GM12878 (cell line): ENCODE results near the gene KMO. TPM values are rescaled to one million over a fixed set of nuclear protein-coding genes. Genes with fewer than 3 reads are reported as not detected.

Experiments
- ATAC-seq: fragments of 200-7000 bp; cut with Tn5 transposase; 3 replicates; pipeline ENCODE4 v1.9.1; 2020; ENCODE audit warnings: mild to moderate bottlenecking, moderate library complexity
- BruUV-seq: library from RNA; stranded (reverse); fragments of 400-500 nt; replicated peaks from 2 replicates; lab custom pipeline; 2021; lab: Mats Ljungman, UMichigan
- CTCF ChIA-PET: fragments of 300-600 bp; sonication (Branson Sonifier 250); formaldehyde crosslinking; extraction: SDS; loops from one replicate; lab custom pipeline; 2021; ENCODE audit warnings: inconsistent platforms; lab: Yijun Ruan, JAX
- POLR2A ChIA-PET: fragments of 350-600 bp; formaldehyde crosslinking; extraction: SDS; loops from one replicate; lab custom pipeline; 2021; ENCODE audit warnings: inconsistent platforms; lab: Charles Lee
- RAD21 ChIA-PET: fragments of 300-600 bp; sonication (Branson Sonifier 250); formaldehyde crosslinking; loops from one replicate; lab custom pipeline; 2023; ENCODE audit warnings: antibody characterized with exemption; ENCODE audit not compliant: unreplicated experiment; lab: Charles Lee
- SMC1A ChIA-PET: fragments of 300-600 bp; sonication (Branson Sonifier 250); formaldehyde crosslinking; loops from one replicate; lab custom pipeline; 2023; ENCODE audit not compliant: unreplicated experiment, uncharacterized antibody; lab: Charles Lee
- DNase-seq: peaks from one replicate; pipeline ENCODE4 v3.0.0-alpha.2; 2011; ENCODE audit warnings: low read depth, low spot score
- FAIRE-seq: peaks from 3 replicates; lab custom pipeline; 2011; peaks lifted over from hg19 to GRCh38; lab: Jason Lieb, UNC
- H2AFZ ChIP-seq: 2 replicates; pipeline ENCODE4 v1.6.0; 2011; ENCODE audit warnings: low read depth, low read length, control low read depth; ENCODE audit not compliant: control insufficient read depth
- H3K27ac ChIP-seq: 2 replicates; pipeline ENCODE4 v1.5.1; 2011; ENCODE audit warnings: control low read depth; ENCODE audit not compliant: control insufficient read depth, insufficient read depth
- H3K27me3 ChIP-seq, 2 experiments: replicated peaks in 1 of 2; 2 replicates each; pipeline versions ENCODE4 v1.6.0 to v1.6.1; 2011; ENCODE audit warnings: low read length in 1 of 2; ENCODE audit not compliant: control insufficient read depth in 2 of 2, insufficient read depth in 2 of 2
- H3K36me3 ChIP-seq, 2 experiments: 2 replicates each; pipeline ENCODE4 v1.5.1; 2011; ENCODE audit warnings: low read length in 1 of 2; ENCODE audit not compliant: control insufficient read depth in 2 of 2, insufficient read depth in 2 of 2
- H3K4me1 ChIP-seq: 2 replicates; pipeline ENCODE4 v1.6.1; 2011; ENCODE audit warnings: mild to moderate bottlenecking, low read length, moderate library complexity, mixed read lengths; ENCODE audit not compliant: control insufficient read depth, insufficient read depth
- H3K4me2 ChIP-seq: 2 replicates; pipeline ENCODE4 v1.6.0; 2011; ENCODE audit warnings: control low read depth; ENCODE audit not compliant: control insufficient read depth, insufficient read depth
- H3K4me3 ChIP-seq: fragments of 200-600 bp; sonication (generic); 2 replicates; pipeline ENCODE4 v1.5.1; 2016
- H3K79me2 ChIP-seq: 2 replicates; pipeline ENCODE4 v1.6.0; 2011; ENCODE audit warnings: low read length; ENCODE audit not compliant: control insufficient read depth, insufficient read depth
- H3K9ac ChIP-seq: 2 replicates; pipeline ENCODE4 v1.8.0; 2011; ENCODE audit warnings: low read length, control low read depth, mixed read lengths; ENCODE audit not compliant: control insufficient read depth, insufficient read depth
- H3K9me3 ChIP-seq: replicated peaks from 3 replicates; pipeline ENCODE4 v1.5.1; 2011; ENCODE audit warnings: mild to moderate bottlenecking, low read length; ENCODE audit not compliant: control insufficient read depth, insufficient read depth
- H4K20me1 ChIP-seq: 2 replicates; pipeline ENCODE4 v1.6.0; 2011; ENCODE audit not compliant: control insufficient read depth, insufficient read depth
- GATAD2B ChIP-seq: fragments of 450-650 bp; conservative IDR thresholded peaks from 2 replicates; pipeline ENCODE4 v1.6.1; 2017; ENCODE audit warnings: low read depth, mild to moderate bottlenecking, moderate library complexity
- IRF3 ChIP-seq: fragments of 450-650 bp; IDR thresholded peaks from 2 replicates; pipeline ENCODE4 v1.6.1; 2014; ENCODE audit warnings: mild to moderate bottlenecking
- MEF2B ChIP-seq: fragments of 450-650 bp; IDR thresholded peaks from 2 replicates; pipeline ENCODE4 v1.6.1; 2018; ENCODE audit warnings: mild to moderate bottlenecking, moderate library complexity; ENCODE audit not compliant: partially characterized antibody, poor library complexity, severe bottlenecking
- NFIC ChIP-seq: IDR thresholded peaks from 2 replicates; pipeline ENCODE4 v1.6.1; 2012; ENCODE audit warnings: low read depth, mild to moderate bottlenecking, inconsistent platforms, low read length, moderate library complexity
- RELB ChIP-seq: fragments of 450-650 bp; IDR thresholded peaks from 2 replicates; pipeline ENCODE4 v1.6.1; 2017; ENCODE audit warnings: low read depth, mild to moderate bottlenecking, moderate library complexity
- RFX5 ChIP-seq: IDR thresholded peaks from 2 replicates; pipeline ENCODE4 v1.6.1; 2011; ENCODE audit warnings: low read depth, low read length, improper control_type of control experiment
- SP1 ChIP-seq: IDR thresholded peaks from one replicate; pipeline ENCODE4 v1.6.1; 2011; ENCODE audit warnings: low read depth, low read length
- ZBTB33 ChIP-seq: fragments of 450-650 bp; IDR thresholded peaks from 2 replicates; pipeline ENCODE4 v1.6.1; 2017; ENCODE audit warnings: mild to moderate bottlenecking
- WGBS: methylation state at CpG from one replicate; pipeline ENCODE4 v1.1.6; 2016; ENCODE audit warnings: low lambda C conversion rate; ENCODE audit not compliant: insufficient replicate concordance, insufficient coverage; ENCODE audit errors: missing lambda C conversion rate; 5-methylcytosine and 5-hydroxymethylcytosine counted together
- in situ Hi-C: fragments of 300-500 bp; cut with MboI; formaldehyde crosslinking; loops from 9 replicates; pipeline ENCODE4 v1.14.3; 2018; ENCODE audit warnings: mixed read lengths
- intact Hi-C: fragments of 100-400 bp; cut with micrococcal nuclease; formaldehyde crosslinking; loops from one replicate; pipeline ENCODE4 v1.14.2; 2022; ENCODE audit not compliant: unreplicated experiment
- polyA plus RNA-seq, 11 experiments: library from polyadenylated mRNA; depleted of rRNA in 4 of 11; unstranded in 6 of 11; stranded (reverse) in 5 of 11; fragments of >200 nt; fragmentation: Nextera tagmentation in 4 of 11; fragmentation: Illumina TruSeq in 1 of 11; extraction: Ambion mirVana in 4 of 11; extraction: Trizol in 1 of 11; gene quantifications; 1 replicate in 1 of 11; 2 replicates in 10 of 11; pipeline versions ENCODE4 v1.2.1 to v1.2.3, GENCODE V29; 2011 to 2016; ENCODE audit warnings: inconsistent platforms in 2 of 11, missing spikeins in 2 of 11, low read depth in 1 of 11
- total RNA-seq, 4 experiments: library from RNA; depleted of rRNA in 3 of 4; stranded (reverse); fragments of >200 nt in 3 of 4; fragmentation: Illumina TruSeq in 1 of 4; extraction: Trizol in 1 of 4; gene quantifications; 2 replicates each; pipeline versions ENCODE4 v1.2.1 to v1.2.3, GENCODE V29; 2013 to 2021

Gene KMO
- total and polyA plus RNA-seq, 10 of the 15 experiments (the other 5 are each of a cell fraction or from before 2014, with no cell fraction given): 0.68 to 5.9 (median 1.5) TPM

GRCh38 chr1:241603731-241604245 is 71.6 kb downstream of the KMO start:
- ChIA-PET POLR2A (no interaction called here), SMC1A (no interaction called here), CTCF (interaction anchor here (0.7 kb wide), 1 partner anchor 218 kb away, joined by 3 read pairs; no protein-coding TSS in a partner anchor), RAD21 (no interaction called here)
- in situ Hi-C loops (no loop called here), intact Hi-C loops (no loop called here)
- BruUV-seq: no TSS peak
- ATAC-seq: no peak
- DNase-seq: no peak
- Histone ChIP-seq H3K9ac (no peak overlapping the region), H2AFZ (no peak overlapping the region), H3K4me2 (no peak overlapping the region), H4K20me1 (no peaks in the 10 kb centered on the region), H3K79me2 (no peaks in the 10 kb centered on the region), H3K36me3 (no peaks in the 10 kb centered on the region), H3K9me3 (no peaks in the 10 kb centered on the region), H3K4me3 (no peak overlapping the region), H3K27ac (no peak overlapping the region), H3K27me3 (no peaks in the 10 kb centered on the region), H3K4me1 (peaks cover 9% of the 10 kb centered on the region; the same call in 1 of the 2 replicates)
- 90% methylated on average over 3 of the region's 3 CpGs for WGBS
- FAIRE-seq: no peak
- no peak for TF ChIP-seq MEF2B
- no peak for TF ChIP-seq NFIC
- no peak for TF ChIP-seq GATAD2B
- no peak for TF ChIP-seq RELB
- no peak for TF ChIP-seq ZBTB33
- no peak for TF ChIP-seq IRF3
- no peak for TF ChIP-seq SP1
- TF ChIP-seq RFX5: no peak
